CD14-positive monocyte (primary cell): ENCODE results near the gene PLXNB1. TPM values are rescaled to one million over a fixed set of nuclear protein-coding genes. Genes with fewer than 3 reads are reported as not detected.

ENCODE experiments used
- DNase-seq, 3 donors: peaks; one replicate each; pipeline ENCODE4 v3.0.0-alpha.2; 2011 to 2022
- H2AFZ ChIP-seq: 2 replicates; pipeline ENCODE4 v1.6.0; 2012; ENCODE audit warnings: mild to moderate bottlenecking, low read depth, low read length, inconsistent platforms; ENCODE audit not compliant: insufficient read depth, poor library complexity, severe bottlenecking
- H3K27ac ChIP-seq, 2 donors: 1 replicate in 1 of 2; 2 replicates in 1 of 2; pipeline ENCODE4 v1.5.1; 2012 to 2013; ENCODE audit warnings: low read length in 2 of 2, control low read depth in 1 of 2, inconsistent platforms in 1 of 2, low read depth in 1 of 2, mild to moderate bottlenecking in 1 of 2
- H3K27me3 ChIP-seq, 2 donors: one replicate each; pipeline versions ENCODE4 v1.6.0 to v1.6.1; 2011 to 2013; ENCODE audit warnings: low read length in 2 of 2; ENCODE audit not compliant: control insufficient read depth in 2 of 2, insufficient read depth in 2 of 2
- H3K36me3 ChIP-seq, 2 donors: replicated peaks in 1 of 2; 1 replicate in 1 of 2; 2 replicates in 1 of 2; pipeline versions ENCODE4 v1.5.1 to v1.6.1; 2012 to 2013; ENCODE audit warnings: low read length in 2 of 2, control low read depth in 1 of 2, inconsistent platforms in 1 of 2, mild to moderate bottlenecking in 1 of 2; ENCODE audit not compliant: insufficient read depth in 2 of 2, control insufficient read depth in 1 of 2
- H3K4me1 ChIP-seq, 2 donors: 1 replicate in 1 of 2; 2 replicates in 1 of 2; pipeline versions ENCODE4 v1.5.1 to v1.6.1; 2012 to 2013; ENCODE audit warnings: low read length in 2 of 2, control low read depth in 1 of 2, inconsistent platforms in 1 of 2, mild to moderate bottlenecking in 1 of 2, moderate library complexity in 1 of 2; ENCODE audit not compliant: insufficient read depth in 2 of 2, control insufficient read depth in 1 of 2
- H3K4me2 ChIP-seq: replicated peaks from 2 replicates; pipeline ENCODE3; 2012; ENCODE audit warnings: low read length, moderate library complexity, mild to moderate bottlenecking; ENCODE audit not compliant: poor library complexity, severe bottlenecking; ENCODE audit errors: extremely low read depth
- H3K4me3 ChIP-seq, 3 experiments: fragments of 200-600 bp in 1 of 3; sonication (generic) in 1 of 3; replicated peaks in 1 of 3; 1 replicate in 2 of 3; 2 replicates in 1 of 3; pipeline ENCODE4 v1.5.1; 2011 to 2013; ENCODE audit warnings: low read length in 3 of 3, mild to moderate bottlenecking in 3 of 3, control low read depth in 2 of 3, low read depth in 2 of 3, inconsistent platforms in 1 of 3, moderate library complexity in 1 of 3
- H3K79me2 ChIP-seq: 2 replicates; pipeline ENCODE4 v1.6.0; 2012; ENCODE audit warnings: mild to moderate bottlenecking, control low read depth, inconsistent platforms, low read length, moderate library complexity; ENCODE audit not compliant: insufficient read depth
- H3K9ac ChIP-seq: 2 replicates; pipeline ENCODE4 v1.6.0; 2017; ENCODE audit warnings: low read length, mild to moderate bottlenecking; ENCODE audit not compliant: insufficient read depth, poor library complexity, severe bottlenecking
- H3K9me3 ChIP-seq, 2 donors: replicated peaks in 1 of 2; 1 replicate in 1 of 2; 2 replicates in 1 of 2; pipeline versions ENCODE4 v1.5.1 to v1.6.1; 2012 to 2013; ENCODE audit warnings: low read length in 2 of 2, control low read depth in 1 of 2; ENCODE audit not compliant: control insufficient read depth in 1 of 2, insufficient read depth in 1 of 2
- H4K20me1 ChIP-seq: 2 replicates; pipeline ENCODE4 v1.6.0; 2012; ENCODE audit warnings: mild to moderate bottlenecking, low read length, control low read depth, moderate library complexity; ENCODE audit not compliant: insufficient read depth
- H3K27ac Mint-ChIP-seq, 7 donors: one replicate each; pipeline ENCODE4 v1.8.0; 2020; ENCODE audit warnings: mild to moderate bottlenecking in 7 of 7, mixed read lengths in 7 of 7, moderate library complexity in 6 of 7, inconsistent platforms in 2 of 7
- H3K27me3 Mint-ChIP-seq, 3 donors: one replicate each; pipeline ENCODE4 v1.8.0; 2021 to 2022; ENCODE audit warnings: low read depth in 3 of 3, mild to moderate bottlenecking in 3 of 3, mixed read lengths in 3 of 3, moderate library complexity in 3 of 3, inconsistent platforms in 1 of 3
- H3K36me3 Mint-ChIP-seq, 2 donors: one replicate each; pipeline ENCODE4 v1.8.0; 2020; ENCODE audit warnings: mixed read lengths in 2 of 2, inconsistent platforms in 1 of 2, mild to moderate bottlenecking in 1 of 2
- H3K4me1 Mint-ChIP-seq: one replicate; pipeline ENCODE4 v1.8.0; 2020; ENCODE audit warnings: mild to moderate bottlenecking, mixed read lengths
- H3K4me3 Mint-ChIP-seq, 2 donors: one replicate each; pipeline ENCODE4 v1.8.0; 2020; ENCODE audit warnings: mild to moderate bottlenecking in 2 of 2, mixed read lengths in 2 of 2, moderate library complexity in 1 of 2
- H3K9me3 Mint-ChIP-seq, 7 donors: one replicate each; pipeline ENCODE4 v1.8.0; 2020 to 2022; ENCODE audit warnings: mixed read lengths in 7 of 7, mild to moderate bottlenecking in 6 of 7, moderate library complexity in 6 of 7, inconsistent platforms in 2 of 7
- CTCF ChIP-seq: fragments of 200-600 bp; IDR thresholded peaks from one replicate; pipeline ENCODE4 v1.8.0; 2022; ENCODE audit warnings: antibody characterized with exemption, mild to moderate bottlenecking
- WGBS: methylation state at CpG from one replicate; pipeline ENCODE4 v1.1.5; 2013; ENCODE audit warnings: missing lambda C conversion rate; ENCODE audit not compliant: insufficient coverage; 5-methylcytosine and 5-hydroxymethylcytosine counted together
- intact Hi-C, 2 donors: fragments of 100-400 bp; cut with micrococcal nuclease; formaldehyde crosslinking; loops; one replicate each; pipeline versions ENCODE4 v1.15.0 to v1.15.1; 2023
- polyA plus RNA-seq, 3 donors: library from polyadenylated mRNA; depleted of rRNA in 1 of 3; unstranded in 2 of 3; stranded (reverse) in 1 of 3; fragments of 300-500 nt in 2 of 3; fragments of >200 nt in 1 of 3; fragmentation: Illumina TruSeq in 2 of 3; gene quantifications; 1 replicate in 2 of 3; 2 replicates in 1 of 3; pipeline ENCODE4 v1.2.3, GENCODE V29; 2012 to 2021

Gene PLXNB1
- polyA plus RNA-seq, 3 donors, result 0.14 to 4.3 TPM; not detected in 1

GRCh38 chr3:48472673-48472922 lies 42.7 kb upstream of the PLXNB1 start:
- H3K4me2 ChIP-seq, result peak overlapping the region; percentile 90
- intact Hi-C loops, result no loop called here
- H3K79me2 ChIP-seq, result peaks cover 57% of the 10 kb centered on the region
- no peak for DNase-seq
- Mint-ChIP-seq H3K27ac (peak overlapping the region; percentile 95 to 100 (median 97)), H3K9me3 (no peaks in the 10 kb centered on the region), H3K4me3 (peak overlapping the region; percentile 89 to 96), H3K27me3 (no peaks in the 10 kb centered on the region), H3K36me3 (peaks cover 44 to 63% of the 10 kb centered on the region in 2 donors), H3K4me1 (peaks cover 48% of the 10 kb centered on the region)
- 0% methylated on average over 5 of the region's 5 CpGs for WGBS
- peak overlapping the region; percentile 44 to 82 (median 48) for H3K4me3 ChIP-seq
- no peaks in the 10 kb centered on the region for H3K27me3 ChIP-seq
- H3K9me3 ChIP-seq, result no peaks in the 10 kb centered on the region
- peaks cover 34 to 55% of the 10 kb centered on the region in 2 donors for H3K36me3 ChIP-seq
- peaks cover 55 to 62% of the 10 kb centered on the region in 2 donors for H3K4me1 ChIP-seq
- H2AFZ ChIP-seq, result peak overlapping the region; percentile 85
- peaks cover 6% of the 10 kb centered on the region for H4K20me1 ChIP-seq
- peak overlapping the region; percentile 88 for H3K9ac ChIP-seq
- peak overlapping the region; percentile 88 to 99 for H3K27ac ChIP-seq
- no peak for TF ChIP-seq CTCF

GRCh38 chr3:48470286-48470685 lies 40.4 kb upstream of the PLXNB1 start:
- peak overlapping the region; percentile 52 to 100 for H3K27ac ChIP-seq
- no peak overlapping the region for H2AFZ ChIP-seq
- H3K4me3 ChIP-seq, result peak overlapping the region in 1 of 3 experiments; percentile 3
- no peak for TF ChIP-seq CTCF
- Mint-ChIP-seq H3K9me3 (no peaks in the 10 kb centered on the region), H3K27me3 (peaks cover 0 to 2% (median 0%) of the 10 kb centered on the region in 3 donors), H3K4me3 (peak overlapping the region in 1 of 2 donors; percentile 66), H3K27ac (peak overlapping the region; percentile 75 to 100 (median 93)), H3K4me1 (peaks cover 63% of the 10 kb centered on the region), H3K36me3 (peaks cover 34 to 53% of the 10 kb centered on the region in 2 donors)
- no peaks in the 10 kb centered on the region for H3K9me3 ChIP-seq
- H3K79me2 ChIP-seq, result peaks cover 74% of the 10 kb centered on the region
- H3K27me3 ChIP-seq, result no peaks in the 10 kb centered on the region
- H4K20me1 ChIP-seq, result peaks cover 11% of the 10 kb centered on the region
- peak overlapping the region; percentile 23 for H3K4me2 ChIP-seq
- H3K4me1 ChIP-seq, result peaks cover 69 to 76% of the 10 kb centered on the region in 2 donors
- no peak for DNase-seq
- no peak overlapping the region for H3K9ac ChIP-seq
- WGBS, result 83% methylated on average over 1 of the region's 1 CpG
- intact Hi-C loops, result no loop called here
- H3K36me3 ChIP-seq, result peaks cover 36 to 45% of the 10 kb centered on the region in 2 donors
